Measurements from ENCODE around the gene UIMC1.

- TF ChIP-seq, protein P1, sequence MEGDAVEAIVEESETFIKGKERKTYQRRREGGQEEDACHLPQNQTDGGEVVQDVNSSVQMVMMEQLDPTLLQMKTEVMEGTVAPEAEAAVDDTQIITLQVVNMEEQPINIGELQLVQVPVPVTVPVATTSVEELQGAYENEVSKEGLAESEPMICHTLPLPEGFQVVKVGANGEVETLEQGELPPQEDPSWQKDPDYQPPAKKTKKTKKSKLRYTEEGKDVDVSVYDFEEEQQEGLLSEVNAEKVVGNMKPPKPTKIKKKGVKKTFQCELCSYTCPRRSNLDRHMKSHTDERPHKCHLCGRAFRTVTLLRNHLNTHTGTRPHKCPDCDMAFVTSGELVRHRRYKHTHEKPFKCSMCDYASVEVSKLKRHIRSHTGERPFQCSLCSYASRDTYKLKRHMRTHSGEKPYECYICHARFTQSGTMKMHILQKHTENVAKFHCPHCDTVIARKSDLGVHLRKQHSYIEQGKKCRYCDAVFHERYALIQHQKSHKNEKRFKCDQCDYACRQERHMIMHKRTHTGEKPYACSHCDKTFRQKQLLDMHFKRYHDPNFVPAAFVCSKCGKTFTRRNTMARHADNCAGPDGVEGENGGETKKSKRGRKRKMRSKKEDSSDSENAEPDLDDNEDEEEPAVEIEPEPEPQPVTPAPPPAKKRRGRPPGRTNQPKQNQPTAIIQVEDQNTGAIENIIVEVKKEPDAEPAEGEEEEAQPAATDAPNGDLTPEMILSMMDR (conservative IDR thresholded peaks at IDR 0.05 in 1 of 2, IDR thresholded peaks at IDR 0.05 in 1 of 2; ENCODE audit: extremely low read depth in 1 of 2, insufficient read depth in 1 of 2, low read depth in 1 of 2, low read length in 2 of 2): no peak
- TF ChIP-seq EZH2 (IDR thresholded peaks at IDR 0.05; ENCODE audit: borderline replicate concordance, low read length): no peak
Observed at GRCh38 chr5:177004961-177005360, 1.6 kb downstream of the UIMC1 start.
